ENCODE data around the gene PAK5.

GRCh38 chr20:9742821-9743220 lies 96.1 kb downstream of the PAK5 start:
- TF ChIP-seq POLR2A (IDR thresholded peaks at IDR 0.05) (no peak), CTCF (IDR thresholded peaks at IDR 0.05) (no peak)

Measured in esophagus squamous epithelium (tissue), 4 donors.